HG03039 (cell line): ENCODE data around the gene CHST11.

Experiments
- ATAC-seq: cut with Tn5 transposase; IDR thresholded peaks from one replicate; pipeline ENCODE4 v1.9.1; 2021; ENCODE audit warnings: mild to moderate bottlenecking, moderate library complexity; ENCODE audit not compliant: unreplicated experiment

CHST11 gene

DNA sequence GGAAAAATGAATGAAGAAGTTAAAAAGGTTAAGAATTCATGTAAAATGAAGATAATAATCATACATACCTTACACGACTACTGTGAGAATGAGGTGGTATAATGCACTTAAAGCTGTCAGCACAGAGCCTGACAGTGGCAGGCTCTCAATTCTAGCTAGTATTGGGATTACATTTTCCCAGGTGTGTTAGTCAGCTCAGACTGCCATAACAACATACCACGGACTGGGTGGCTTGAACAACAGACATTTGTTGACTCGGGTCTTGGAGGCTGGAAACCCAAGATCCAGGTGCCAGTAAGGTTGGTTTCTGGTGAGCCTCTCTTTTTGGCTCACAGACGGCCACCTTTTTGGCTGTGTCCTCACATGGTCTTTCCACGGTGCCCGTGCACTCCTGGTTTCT lies 167.8 kb downstream of the CHST11 start:
- ATAC-seq: no peak

DNA sequence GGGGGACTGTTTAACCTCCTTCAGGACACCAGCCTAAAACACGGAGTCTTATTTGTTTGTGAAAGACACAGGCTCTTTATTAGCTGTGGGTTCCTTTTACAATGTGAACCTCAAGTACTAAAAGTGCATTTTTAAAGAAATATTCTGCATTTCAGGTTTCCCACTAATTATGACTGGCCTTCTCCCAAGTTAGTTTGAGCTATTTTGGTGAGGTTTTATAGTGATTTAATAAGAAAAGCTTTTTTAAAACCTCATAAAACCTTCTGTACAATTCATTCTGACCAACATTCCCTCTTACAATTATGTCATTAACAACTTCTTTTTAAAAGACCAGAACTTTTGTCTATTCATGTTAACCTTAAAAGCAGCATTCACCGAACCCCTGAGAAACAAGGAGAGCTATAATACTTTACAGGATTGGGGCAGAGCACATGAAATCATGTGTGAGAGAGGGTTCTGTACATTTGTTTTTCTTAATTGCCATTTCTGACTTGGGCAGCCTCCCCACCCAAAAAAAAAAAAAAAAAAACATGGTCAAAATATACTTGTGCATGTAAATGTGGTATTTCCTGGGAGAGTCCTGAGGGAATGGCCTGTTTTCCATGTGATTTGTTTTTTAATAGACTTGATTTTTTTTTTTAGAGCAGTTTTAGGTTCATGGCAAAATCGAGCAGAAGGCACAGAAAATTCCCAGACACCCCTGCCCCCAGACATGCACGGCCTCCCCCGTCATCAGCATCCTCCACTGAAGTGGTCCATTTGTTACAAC lies 169.5 kb downstream of the CHST11 start:
- ATAC-seq: no peak

DNA sequence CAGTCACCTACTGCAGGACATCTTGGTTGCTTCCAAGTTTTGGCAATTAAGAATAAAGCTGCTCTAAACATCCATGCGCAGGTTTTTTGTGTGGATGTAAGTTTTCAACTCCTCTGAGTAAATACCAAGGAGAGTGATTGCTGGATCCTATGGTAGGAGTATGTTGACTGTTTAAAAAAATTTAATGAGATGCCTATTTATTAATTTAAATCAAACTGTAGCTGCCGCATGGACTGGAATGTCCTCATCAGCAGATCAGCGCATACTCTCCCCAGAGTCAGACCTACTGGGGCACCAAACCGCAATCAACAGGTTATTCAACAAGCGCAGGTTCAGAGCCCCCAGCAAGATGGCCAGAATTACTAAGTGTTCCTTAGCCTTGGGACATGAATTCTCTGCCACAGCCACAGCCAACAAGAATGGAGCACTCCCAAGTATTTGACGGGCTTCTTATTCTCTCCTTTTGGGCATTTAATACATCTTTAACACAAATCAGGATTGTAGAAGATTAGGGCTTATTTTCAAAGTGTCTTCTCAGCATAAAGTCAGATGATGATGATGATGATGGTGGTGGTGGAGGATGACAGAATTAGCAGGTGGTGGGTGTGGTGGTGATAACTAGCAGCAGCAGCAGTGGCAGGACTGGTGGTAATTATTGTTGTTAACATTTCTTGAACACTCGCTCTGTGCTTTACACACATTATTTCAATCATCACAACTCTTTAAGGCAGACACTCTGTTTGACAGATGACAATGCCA lies 170.7 kb downstream of the CHST11 start:
- ATAC-seq: no peak

DNA sequence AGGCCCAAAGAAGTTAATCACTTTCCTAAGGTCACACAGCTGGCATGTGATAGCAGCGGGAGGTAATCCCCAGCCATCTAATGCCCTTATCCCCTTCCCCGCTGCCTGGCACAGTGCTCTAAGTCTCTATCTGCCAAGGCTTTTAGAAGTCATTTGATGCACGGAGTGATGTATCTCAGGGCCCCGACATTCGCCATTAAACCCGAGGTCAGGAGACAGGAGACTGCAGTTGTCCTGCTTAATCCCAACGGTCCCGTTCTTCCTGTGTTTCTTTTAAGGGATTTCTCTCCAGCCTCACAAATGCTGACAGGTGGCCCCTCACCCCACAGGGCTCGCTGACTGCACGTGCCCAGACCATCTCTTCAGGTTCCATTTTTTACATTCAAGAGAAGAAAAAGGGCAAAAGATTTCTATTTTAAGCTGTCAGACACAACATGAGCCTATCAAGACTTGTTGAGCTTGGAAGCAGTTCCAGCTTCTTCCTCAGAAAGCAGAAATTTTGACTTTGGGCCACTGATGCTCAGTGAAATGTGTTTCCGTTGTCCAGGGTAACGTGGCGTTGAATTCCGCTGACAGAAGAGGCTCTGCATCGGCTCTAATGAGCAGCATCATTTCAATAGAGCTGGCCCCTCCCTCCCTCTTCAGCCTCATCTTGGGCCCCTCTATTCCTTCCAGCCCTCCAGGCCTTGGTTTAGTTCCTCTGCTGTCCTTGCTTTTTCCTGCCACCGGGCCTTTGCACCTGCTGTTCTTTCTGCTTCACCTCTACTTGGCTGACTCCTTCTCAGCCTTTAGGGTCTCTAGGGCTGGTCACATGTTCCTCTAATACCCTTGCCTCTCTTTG lies 171.5 kb downstream of the CHST11 start:
- no peak for ATAC-seq

DNA sequence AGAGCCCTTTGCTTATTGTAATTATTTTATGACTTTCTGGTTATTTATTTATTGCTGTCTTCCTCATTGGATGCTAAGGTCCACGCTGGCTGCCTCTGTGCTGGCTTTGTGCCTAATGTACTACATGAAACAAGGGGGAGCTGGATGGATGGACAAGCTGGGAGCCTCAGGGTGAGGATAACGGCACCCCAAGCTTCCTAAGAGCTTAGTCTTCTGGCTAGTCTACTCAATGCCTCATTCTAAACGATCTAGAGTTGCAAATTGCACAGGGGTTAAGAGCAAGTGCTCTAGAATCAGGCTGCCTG lies 172.0 kb downstream of the CHST11 start:
- ATAC-seq: no peak

DNA sequence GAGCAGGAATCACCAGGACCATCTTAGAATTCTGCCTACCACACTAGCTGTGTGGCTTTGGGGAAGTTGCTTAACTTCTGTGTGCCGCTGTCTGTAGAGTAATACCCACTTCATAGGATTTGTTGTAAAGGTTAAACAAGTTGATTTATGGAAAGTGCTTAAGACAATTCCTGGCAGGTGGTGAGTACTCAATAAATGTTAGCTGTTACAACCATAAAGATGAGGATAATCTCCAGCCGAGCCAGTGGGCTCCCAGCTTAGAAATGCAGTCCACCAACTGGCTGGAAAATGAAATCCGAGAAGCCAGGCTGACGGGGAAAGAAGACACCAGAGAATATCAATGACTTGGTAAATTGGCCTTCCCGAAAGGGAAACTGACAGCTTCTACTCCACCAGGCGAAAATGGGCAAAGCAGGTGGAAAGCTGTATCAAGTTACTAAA lies 173.5 kb downstream of the CHST11 start:
- ATAC-seq: no peak

DNA sequence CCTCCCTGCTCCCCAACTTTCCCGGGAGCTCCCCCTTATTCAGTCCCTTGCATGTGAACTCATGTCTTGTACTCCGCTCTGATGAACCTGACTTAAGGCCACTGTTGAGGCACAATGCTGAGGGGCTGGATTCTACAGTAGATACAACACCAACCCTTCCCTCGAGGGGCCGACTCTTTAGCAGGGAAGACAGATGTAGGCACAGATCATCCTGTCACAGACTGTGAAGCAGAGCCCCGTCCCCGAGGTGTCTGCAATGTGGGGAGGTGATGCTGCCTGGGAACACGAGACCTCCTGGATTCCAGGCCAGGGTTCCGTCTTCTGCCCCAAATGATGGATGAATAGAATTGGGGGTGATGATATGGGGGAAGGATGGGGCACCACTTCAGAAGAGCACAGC lies 175.1 kb downstream of the CHST11 start:
- no peak for ATAC-seq

DNA sequence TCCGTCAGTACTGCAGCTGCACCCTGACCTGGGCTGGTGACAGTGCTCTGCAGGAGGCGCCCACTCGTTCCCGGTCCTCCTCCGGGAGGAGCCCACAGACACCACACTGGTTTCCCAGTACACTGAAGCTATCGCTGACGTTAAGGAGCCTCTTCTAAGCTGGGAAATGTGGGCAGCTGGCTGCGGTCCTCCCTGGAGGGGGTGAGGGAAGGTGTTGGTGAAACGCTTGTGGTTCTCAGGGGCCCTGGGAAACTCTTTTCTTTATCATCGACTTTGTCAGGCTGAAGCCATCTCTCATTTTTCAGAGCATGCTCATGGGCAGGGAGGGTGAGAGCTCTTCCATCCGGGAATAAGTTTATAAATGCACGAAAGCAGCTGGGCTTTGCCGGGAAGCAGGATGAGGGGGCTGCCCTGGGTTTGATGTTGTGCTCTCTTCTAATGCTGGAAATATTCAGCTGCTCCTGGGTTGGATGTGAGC lies 176.0 kb downstream of the CHST11 start:
- ATAC-seq: no peak

DNA sequence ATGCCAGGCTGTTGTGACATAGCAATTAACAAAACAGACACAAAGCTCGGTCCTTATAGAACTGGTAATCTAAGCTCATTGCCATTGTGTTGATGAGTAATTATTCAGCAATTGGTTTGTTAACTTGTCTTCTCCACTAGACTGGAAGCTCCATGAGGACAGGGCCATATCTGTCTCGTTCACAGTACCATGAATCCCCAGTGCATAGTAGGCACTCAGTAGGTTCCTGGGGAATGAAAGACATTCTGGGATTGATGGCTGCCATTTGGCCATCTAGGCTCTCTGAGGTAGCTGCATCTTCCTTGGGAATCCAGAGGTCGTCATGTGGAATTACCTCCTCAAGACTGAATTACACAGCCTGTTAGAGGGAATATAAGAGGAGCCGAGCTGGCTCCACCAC lies 177.3 kb downstream of the CHST11 start:
- ATAC-seq: no peak

DNA sequence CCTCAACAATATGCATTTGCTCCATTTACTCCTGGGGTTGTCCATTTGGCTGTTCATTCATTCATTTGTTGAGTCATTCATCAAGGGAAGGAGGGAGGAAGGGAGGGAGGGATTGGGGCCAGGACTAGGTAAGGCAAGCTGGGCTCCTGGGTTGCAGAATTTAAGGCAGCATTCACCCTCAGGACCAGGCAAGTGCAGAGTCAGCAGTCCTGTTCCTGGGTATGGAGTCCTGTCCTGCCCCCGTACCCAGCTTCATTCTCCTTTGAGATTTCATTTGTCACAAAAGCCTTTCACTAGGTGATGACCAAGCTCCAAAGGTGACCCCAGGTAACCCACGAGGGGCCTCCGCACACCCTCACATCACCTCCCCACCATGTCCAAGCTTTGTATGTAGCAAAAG lies 178.1 kb downstream of the CHST11 start:
- no peak for ATAC-seq

DNA sequence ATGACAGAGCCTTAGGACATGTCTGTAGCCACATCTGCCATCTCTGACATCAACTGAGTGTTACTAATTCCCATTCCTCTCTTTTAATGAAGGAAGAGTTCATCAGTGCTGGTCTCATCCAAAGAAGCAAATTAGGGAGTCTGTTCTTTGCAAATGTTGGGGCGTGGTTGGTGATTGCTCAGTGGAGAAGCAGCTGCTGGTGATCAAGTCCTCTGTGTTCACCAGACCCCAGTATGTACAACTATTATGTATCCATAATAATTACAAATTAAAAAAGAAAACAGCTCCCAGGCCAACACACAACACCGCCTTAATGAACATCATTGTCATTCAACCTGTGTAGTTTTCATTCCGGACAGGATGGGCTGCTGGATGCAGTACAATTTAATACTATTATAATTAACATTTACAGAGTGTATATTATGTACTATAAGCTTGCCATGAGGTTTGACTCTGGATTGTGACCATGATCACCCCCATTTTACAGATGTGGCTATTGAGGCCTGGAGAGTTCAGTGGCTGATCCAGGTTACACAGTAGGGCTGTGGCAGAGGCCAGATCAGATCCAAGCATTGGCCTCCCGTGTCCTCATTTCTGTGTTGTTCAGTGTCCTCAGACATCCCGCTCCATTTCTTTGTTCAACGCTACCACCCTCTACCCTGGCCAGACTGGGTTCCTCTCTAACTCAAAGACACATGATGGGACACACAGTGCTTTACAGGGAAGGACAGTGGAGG lies 179.0 kb downstream of the CHST11 start:
- ATAC-seq: no peak

DNA sequence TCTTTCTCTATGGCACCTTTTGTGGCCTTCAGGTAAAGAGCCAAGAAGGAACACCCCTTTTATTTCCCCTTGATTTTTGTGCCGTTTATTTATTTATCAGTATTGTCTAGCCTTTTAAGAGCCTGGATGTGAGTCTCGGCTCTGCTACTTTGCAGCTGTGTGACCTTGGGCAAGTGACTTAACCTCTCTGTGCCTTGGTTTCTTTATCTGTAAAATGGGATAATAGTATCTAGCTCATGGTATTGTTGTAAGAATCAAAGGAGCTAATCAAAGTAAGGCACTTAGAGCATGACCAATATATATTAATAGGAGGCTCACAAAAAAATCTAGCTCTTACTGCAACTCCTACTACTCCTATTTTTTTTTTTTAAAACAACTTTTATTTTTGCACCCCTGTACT lies 179.7 kb downstream of the CHST11 start:
- no peak for ATAC-seq

DNA sequence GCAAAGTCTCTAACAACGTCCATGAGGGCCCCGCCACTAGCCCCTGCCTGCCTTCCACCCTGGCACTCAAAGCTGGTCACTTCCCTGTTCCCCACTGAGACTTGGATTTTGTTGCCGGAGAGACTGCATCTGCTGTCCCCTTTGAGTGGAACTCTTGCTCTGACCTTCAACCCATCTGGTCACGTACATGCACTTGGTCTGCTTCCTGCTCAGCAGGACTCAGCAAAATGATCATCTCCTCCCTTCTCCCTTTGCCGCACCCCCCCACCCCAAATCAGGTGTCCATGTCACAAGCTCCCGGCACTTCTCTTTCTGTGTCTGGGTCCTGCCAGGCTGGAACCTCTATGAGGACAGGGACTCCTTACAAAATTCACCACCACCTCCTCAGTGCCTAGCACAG lies 180.9 kb downstream of the CHST11 start:
- ATAC-seq: no peak

DNA sequence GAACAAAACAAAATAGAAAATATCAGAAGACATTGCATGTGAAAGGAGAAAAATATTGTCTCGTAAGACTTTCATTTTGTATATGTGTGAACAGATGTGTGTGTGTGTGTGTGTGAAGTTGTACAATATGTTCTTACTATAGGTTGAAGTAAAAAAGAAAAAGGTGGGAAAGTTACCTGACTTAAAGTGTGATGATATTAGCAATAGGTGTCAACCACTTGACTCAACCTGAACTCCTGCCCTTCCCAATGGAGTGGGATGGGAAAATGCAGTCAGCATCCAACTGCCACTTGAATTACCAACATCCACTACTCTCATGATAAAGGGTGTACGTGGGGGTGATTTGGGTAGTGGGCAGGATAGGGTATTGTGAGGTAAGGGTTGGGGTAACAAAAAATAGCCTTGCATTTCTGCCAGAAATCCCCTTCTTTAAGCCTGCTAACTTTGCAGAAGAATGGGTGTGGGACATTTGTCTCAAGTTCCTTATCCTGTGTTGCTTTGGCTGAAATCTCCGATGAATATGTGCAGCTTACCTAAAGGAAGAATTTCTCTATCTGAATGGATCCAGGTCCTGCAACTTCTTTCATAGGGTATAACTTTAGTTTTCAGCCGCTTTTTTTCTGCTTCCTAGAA lies 181.6 kb downstream of the CHST11 start:
- no peak for ATAC-seq

DNA sequence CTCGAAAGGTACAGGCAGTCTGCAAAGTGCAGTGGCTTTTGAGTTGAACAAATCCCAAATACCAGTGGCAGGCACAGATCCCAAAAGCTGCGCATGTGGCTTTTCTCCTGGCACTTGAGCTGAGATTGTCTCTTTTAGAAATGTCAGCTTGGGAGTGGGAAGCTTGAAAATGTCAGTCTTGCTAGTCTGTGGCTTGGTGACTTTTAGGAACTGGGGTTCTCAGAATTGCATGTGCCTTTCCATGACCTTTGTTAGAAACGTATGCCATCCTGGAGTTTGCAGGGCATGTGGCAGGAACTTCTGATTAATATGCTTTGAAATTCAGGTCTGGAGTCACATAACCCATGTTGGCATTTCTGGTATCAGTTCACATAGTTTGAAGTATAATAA lies 182.1 kb downstream of the CHST11 start:
- ATAC-seq: no peak

DNA sequence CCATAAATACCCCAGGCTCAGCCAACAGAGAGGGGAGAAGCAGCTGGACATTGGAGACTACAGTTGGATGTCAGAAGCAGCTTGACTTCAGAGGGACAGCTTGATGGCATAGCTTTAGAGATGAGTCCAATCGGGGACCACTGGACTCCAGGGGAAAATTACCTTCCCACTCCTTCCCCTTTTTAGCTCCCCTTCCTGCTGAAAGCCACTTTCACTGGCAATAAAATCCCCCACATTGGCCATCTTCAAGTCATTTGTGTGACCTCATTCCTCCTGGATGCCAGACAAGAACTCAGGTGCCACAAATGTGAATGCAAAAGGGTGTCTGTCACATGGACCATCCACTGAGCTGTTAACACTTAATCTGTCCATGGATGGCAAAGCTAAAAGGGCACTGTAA lies 184.2 kb downstream of the CHST11 start:
- no peak for ATAC-seq

DNA sequence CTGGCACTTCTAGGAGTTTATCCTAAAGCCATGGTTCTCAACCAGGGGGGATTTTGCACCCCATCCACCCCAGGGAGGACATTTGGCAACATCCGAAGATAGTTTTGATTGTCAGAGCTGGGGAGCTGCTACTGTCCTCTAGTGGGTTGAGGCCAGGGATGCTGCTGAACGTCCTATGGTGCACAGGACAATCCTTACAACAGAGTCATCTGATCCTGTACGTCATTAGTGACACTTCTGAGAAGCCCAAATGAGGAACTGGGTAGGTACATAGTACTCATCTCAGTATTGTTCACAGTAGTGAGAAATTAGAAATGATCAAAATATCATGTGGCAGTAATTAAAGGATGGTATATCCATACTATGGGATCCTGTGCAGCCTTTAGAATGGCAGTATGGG lies 185.1 kb downstream of the CHST11 start:
- peak; percentile 89 for ATAC-seq

DNA sequence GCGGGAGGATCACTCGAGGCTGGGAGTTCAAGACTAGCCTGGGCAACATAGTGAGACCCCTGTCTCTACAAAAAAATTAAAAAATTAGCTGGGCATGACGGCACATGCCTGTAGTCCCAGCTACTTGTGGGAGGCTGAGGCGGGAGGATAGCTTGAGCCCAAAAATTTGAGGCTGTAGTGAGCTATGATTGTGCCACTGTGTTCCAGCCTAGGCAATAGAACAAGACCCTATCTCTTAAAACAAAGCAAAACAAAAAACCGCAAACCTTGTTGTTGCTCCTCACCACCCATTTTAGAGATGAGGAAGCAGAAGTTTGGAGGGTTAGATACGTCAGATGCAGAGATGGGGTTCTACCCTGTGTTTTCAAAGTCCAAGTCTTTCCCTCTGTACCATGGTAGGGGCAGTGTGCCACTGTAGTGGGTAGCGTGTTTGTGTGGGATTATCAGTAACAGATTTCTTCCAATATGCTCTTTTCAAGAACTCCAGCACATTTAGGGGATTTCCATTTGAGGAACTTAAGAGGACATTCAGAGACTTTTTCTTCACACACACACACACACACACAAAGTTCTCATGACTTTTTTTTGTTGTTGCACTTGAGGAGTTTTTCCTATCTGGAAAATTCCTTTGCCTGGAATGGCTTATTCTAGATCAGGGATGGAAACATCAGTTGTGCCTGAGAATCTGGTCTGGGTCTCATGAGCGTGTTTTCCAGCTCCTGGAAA lies 186.5 kb downstream of the CHST11 start:
- ATAC-seq: no peak

DNA sequence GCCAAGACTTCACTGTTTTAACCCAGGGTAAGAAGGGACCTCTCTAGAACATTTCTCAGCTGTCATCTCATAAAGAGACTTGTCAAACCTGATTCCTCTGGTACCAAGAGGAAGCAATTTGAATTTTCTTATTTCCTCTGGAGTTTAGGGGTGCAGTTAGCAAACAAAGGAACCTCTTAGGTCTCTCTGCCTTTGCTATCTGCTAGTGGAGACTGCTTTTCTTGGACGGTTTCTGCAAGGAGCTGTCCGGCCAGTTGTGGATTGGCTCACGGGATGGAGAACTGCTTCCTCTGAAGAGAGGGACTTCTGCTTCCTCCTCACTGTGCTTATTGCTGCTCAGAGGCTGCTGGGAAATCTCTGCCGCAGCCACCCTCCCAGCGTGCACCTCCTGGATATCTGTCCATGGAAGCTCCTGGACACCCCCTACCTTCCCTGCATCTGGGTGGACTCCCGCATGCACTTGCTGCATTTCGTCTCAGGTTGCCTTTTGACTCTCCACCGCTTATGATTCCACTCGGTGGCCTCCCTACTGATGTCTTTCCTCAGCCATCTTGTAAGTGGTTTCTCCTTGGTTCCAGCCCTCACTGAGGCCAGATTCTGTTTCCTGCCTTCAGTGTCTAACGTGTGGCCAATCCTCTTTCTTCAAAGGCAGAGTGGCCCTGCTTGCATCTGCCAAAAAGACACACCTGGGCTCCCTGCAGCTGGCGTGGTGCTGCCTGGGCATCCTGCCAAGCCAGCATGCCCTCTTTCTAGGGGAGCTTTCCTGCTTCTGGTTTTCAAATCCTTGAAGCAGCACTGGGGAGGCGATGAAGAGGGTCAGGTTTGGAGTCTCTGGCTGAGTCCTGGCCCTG lies 187.3 kb downstream of the CHST11 start:
- ATAC-seq: no peak
